Right atrium auricular region (tissue), 2 donors: ENCODE data around the gene PKIB. TPM values are rescaled to one million over a fixed set of nuclear protein-coding genes. Genes with fewer than 3 reads are reported as not detected.
"Not testable (repeated sequence)": the region's sequence is repeated elsewhere in the genome, so short reads cannot be mapped to it uniquely, and the experiment has no call there.

Source experiments
- DNase-seq: peaks from one replicate; pipeline ENCODE4 v3.0.0-alpha.2; 2019; ENCODE audit warnings: low spot score
- H3K27ac ChIP-seq, 2 donors: fragments of 200-600 bp; sonication (generic); 1 replicate in 1 of 2; 2 replicates in 1 of 2; pipeline ENCODE4 v1.5.1; 2016 to 2019
- H3K27me3 ChIP-seq, 2 donors: fragments of 200-600 bp; sonication (generic); one replicate each; pipeline versions ENCODE4 v1.5.1 to v1.6.0; 2017 to 2019
- H3K36me3 ChIP-seq: fragments of 200-600 bp; sonication (generic); one replicate; pipeline ENCODE4 v1.5.1; 2016
- H3K4me1 ChIP-seq, 2 donors: fragments of 200-600 bp; sonication (generic); one replicate each; pipeline versions ENCODE4 v1.5.1 to v1.6.0; 2017 to 2019
- H3K4me3 ChIP-seq, 2 donors: fragments of 200-600 bp; sonication (generic); 1 replicate in 1 of 2; 2 replicates in 1 of 2; pipeline ENCODE4 v1.5.1; 2017 to 2019; ENCODE audit warnings: mild to moderate bottlenecking in 1 of 2, moderate library complexity in 1 of 2
- H3K9me3 ChIP-seq, 2 donors: fragments of 200-600 bp; sonication (generic); one replicate each; pipeline ENCODE4 v1.5.1; 2019
- total RNA-seq, 2 donors: library from RNA; depleted of rRNA; stranded (reverse); fragments of >200 nt; gene quantifications; one replicate each; pipeline ENCODE4 v1.1.0, GENCODE V29; 2016
- TF ChIP-seq, protein P1 (sequence below), 2 donors: fragments of 200-600 bp; sonication (generic); IDR thresholded peaks; one replicate each; pipeline ENCODE4 v1.5.1; 2019; ENCODE audit warnings: antibody characterized with exemption in 2 of 2

PKIB gene
- total RNA-seq, 2 donors from 2014 or later, result not detected

DNA sequence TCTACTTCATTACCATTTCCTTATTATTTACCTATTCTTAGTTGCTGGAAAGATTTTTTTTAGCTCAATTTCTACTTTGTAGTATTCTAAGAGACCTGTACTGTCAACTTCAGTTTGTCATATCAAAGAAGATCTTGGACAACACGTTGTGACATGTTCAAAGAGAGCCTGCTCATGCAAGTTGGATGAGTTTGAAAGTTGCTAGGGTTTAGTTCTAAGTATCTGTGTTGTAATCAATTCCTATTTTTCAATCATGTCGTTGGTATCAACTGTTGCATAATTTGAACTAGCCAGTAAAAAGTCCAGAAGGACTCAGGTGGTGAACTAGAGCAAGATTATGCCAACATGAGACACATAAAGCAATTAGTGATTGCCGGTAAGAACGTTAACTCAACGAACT lies 30.2 kb downstream of the PKIB start:
- no peak overlapping the region for H3K4me3 ChIP-seq
- TF ChIP-seq, protein P1, sequence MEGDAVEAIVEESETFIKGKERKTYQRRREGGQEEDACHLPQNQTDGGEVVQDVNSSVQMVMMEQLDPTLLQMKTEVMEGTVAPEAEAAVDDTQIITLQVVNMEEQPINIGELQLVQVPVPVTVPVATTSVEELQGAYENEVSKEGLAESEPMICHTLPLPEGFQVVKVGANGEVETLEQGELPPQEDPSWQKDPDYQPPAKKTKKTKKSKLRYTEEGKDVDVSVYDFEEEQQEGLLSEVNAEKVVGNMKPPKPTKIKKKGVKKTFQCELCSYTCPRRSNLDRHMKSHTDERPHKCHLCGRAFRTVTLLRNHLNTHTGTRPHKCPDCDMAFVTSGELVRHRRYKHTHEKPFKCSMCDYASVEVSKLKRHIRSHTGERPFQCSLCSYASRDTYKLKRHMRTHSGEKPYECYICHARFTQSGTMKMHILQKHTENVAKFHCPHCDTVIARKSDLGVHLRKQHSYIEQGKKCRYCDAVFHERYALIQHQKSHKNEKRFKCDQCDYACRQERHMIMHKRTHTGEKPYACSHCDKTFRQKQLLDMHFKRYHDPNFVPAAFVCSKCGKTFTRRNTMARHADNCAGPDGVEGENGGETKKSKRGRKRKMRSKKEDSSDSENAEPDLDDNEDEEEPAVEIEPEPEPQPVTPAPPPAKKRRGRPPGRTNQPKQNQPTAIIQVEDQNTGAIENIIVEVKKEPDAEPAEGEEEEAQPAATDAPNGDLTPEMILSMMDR (IDR thresholded peaks at IDR 0.05), result no peak
- no peaks in the 10 kb centered on the region for H3K27me3 ChIP-seq
- no peak for DNase-seq
- H3K36me3 ChIP-seq, result no peaks in the 10 kb centered on the region
- no peaks in the 10 kb centered on the region for H3K9me3 ChIP-seq
- H3K27ac ChIP-seq, result no peak overlapping the region
- no peaks in the 10 kb centered on the region for H3K4me1 ChIP-seq

- TF ChIP-seq, protein P1 (IDR thresholded peaks at IDR 0.05), result no peak
- Histone ChIP-seq H3K27me3 (no peaks in the 10 kb centered on the region), H3K9me3 (no peaks in the 10 kb centered on the region), H3K36me3 (no peaks in the 10 kb centered on the region), H3K27ac (no peak overlapping the region), H3K4me3 (no peak overlapping the region), H3K4me1 (no peaks in the 10 kb centered on the region)
- no peak for DNase-seq
These were observed 31.6 kb downstream of the PKIB start for GRCh38 chr6:122641819-122642218.

DNA sequence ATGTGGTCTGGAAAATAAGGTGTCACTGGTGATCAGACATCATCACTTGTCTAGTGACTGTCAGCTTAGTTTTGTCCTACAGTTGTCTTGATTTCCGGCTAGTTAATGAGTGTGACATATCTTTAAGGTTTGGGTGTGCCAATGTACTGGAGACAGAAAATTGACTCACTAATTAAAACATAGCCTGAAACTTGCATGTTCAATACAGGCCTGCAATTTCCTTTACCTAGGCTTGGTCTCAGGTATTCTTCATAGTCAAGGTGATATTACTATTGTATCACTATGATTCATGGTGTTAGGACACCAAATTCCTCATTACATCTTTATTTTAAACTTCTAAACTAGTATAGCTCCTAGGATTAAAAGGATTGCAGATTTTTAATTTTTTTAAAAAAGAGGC lies 32.4 kb downstream of the PKIB start:
- not testable (repeated sequence) for DNase-seq, H3K4me1 ChIP-seq

GRCh38 chr6:122645256-122645655 lies 35.1 kb downstream of the PKIB start:
- TF ChIP-seq, protein P1 (IDR thresholded peaks at IDR 0.05), result no peak
- Histone ChIP-seq H3K4me3 (no peak overlapping the region), H3K27me3 (no peaks in the 10 kb centered on the region), H3K9me3 (no peaks in the 10 kb centered on the region), H3K36me3 (no peaks in the 10 kb centered on the region), H3K27ac (no peak overlapping the region), H3K4me1 (no peaks in the 10 kb centered on the region)
- DNase-seq, result no peak

More for the DNA sequence above, 32.4 kb downstream of the PKIB start:
- H3K27ac ChIP-seq, H3K36me3 ChIP-seq, H3K9me3 ChIP-seq, H3K4me3 ChIP-seq, H3K27me3 ChIP-seq: not testable (repeated sequence)

DNA sequence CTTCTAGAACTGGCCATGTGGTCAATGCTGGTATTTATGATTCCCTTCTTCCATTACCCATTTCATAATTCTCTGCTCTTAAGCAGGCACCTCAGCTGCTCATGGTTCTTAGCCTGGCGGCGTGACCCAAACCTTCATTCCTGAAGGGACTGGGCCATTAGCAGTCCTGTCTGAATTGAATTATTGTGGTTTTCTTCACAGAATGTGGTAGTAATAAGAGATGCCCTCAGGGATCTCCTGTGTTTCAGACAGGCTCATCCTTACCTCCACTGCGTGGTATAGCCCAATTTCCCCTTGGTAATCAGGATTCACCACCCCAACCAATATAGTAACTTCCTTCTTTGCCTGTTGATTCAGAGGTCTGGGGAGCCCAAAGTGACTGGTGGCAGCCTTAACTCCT lies 37.6 kb downstream of the PKIB start:
- H3K27me3 ChIP-seq, result no peaks in the 10 kb centered on the region
- no peak for DNase-seq
- H3K4me3 ChIP-seq, result no peak overlapping the region
- TF ChIP-seq, protein P1 (IDR thresholded peaks at IDR 0.05), result no peak
- H3K4me1 ChIP-seq, result no peaks in the 10 kb centered on the region
- no peaks in the 10 kb centered on the region for H3K36me3 ChIP-seq
- no peaks in the 10 kb centered on the region for H3K9me3 ChIP-seq
- no peak overlapping the region for H3K27ac ChIP-seq

DNA sequence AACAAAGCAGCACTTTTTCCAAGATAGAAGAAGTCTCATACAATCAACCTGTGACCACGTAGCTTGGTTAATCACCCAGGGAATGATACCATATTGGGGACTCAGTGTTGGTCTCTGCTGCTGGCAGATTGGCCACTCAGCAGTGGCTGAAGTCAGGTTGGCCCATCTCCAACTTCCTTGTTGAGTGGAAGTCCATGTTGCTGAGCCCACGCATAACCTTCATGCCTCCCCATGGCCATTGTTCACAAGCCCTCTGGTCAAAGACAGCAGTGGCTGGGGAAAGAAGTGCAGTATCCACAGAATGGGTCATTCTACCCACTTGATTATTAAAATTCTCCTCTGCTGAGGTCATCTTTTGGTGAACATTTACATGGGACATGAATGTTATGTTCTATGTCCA lies 38.5 kb downstream of the PKIB start:
- TF ChIP-seq, protein P1 (IDR thresholded peaks at IDR 0.05), result no peak
- H3K27ac ChIP-seq, result no peak overlapping the region
- H3K36me3 ChIP-seq, result no peaks in the 10 kb centered on the region
- H3K4me1 ChIP-seq, result no peaks in the 10 kb centered on the region
- H3K4me3 ChIP-seq, result no peak overlapping the region
- DNase-seq, result no peak
- H3K9me3 ChIP-seq, result no peaks in the 10 kb centered on the region
- H3K27me3 ChIP-seq, result no peaks in the 10 kb centered on the region
